Effector CD8-positive, alpha-beta T cell (primary cell): Measurements from ENCODE around the gene LANCL2.

Experiments used
- DNase-seq: peaks from one replicate; lab custom pipeline; 2025; lab: John Stamatoyannopoulos, UW

Gene LANCL2

DNA sequence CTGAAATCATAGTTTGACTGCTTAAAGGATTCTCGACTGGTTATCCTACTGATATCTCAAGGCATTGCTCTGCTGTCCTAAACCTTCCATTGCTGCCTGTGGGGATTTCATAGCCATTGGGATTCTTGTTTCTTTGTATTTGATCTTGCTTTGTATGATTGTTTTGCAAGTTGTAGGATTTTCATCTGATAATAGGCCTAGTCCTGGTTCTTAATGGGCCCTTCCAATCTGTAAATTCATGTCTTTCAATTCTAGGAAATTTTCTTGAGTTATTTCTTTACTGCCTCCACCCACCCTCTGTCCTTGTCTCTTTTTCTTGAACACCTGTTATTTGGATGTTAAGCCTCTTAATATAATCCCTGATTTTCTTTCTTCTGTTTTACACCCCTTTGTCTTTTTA lies 72.2 kb downstream of the LANCL2 start:
- DNase-seq: no peak

GRCh38 chr7:55438085-55438756 lies 73.1 kb downstream of the LANCL2 start:
- DNase-seq: no peak

DNA sequence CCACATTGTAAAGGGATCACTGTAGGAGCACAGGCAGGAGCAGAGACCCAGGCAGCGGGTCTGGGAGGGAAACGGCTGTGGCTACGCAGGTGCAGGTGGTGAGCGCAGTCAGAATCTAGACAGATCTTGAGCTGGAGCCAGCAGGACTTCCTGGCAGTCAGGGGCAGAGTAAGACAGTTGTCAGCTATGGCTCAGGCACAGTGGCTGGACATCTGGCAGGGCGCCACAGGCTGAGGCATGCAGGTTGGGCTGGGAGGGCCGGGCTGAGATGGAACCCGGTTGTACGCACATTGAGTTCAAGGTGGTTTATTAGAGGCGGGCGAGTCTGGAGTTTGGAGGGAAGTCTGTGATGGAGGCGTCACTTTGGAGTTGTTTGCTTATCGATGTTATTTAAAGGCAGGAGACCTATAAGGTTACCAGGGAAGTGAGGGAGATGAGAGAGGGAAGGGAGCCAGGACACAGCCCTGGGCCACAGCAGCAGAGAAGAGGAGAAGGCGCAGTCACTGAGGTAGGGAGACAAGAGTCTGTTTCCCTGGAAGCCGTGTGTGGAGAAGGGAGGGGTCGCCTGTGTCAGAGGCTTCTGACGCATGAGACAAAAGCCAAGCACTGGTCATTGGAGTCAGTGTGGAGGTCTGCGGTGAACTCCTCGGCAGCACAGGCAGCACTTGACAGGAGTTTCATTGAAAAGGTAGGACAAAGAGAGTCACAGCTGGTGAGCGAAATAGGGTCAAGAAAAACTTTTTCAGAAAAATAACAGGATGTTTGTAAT lies 73.8 kb downstream of the LANCL2 start:
- DNase-seq: no peak

DNA sequence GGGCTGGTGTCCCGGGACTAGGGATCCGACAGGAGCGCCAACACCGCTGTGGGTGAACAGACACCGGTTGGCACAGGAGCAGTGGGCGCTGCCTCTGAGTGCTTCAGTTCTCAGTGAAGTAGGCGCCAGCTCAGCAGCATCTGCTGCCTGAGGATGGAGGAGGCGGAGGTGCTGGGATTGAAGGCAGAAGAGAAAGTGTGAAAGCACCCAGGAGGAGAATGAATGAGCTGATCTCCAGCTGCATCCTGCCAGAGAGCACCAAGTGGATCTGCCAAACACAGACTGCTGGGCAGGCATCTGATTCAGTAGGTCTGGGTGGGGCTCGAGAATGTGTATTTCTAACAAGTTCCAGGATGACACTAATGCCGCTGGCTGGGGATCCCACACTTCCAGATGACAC lies 74.5 kb downstream of the LANCL2 start:
- DNase-seq: no peak

DNA sequence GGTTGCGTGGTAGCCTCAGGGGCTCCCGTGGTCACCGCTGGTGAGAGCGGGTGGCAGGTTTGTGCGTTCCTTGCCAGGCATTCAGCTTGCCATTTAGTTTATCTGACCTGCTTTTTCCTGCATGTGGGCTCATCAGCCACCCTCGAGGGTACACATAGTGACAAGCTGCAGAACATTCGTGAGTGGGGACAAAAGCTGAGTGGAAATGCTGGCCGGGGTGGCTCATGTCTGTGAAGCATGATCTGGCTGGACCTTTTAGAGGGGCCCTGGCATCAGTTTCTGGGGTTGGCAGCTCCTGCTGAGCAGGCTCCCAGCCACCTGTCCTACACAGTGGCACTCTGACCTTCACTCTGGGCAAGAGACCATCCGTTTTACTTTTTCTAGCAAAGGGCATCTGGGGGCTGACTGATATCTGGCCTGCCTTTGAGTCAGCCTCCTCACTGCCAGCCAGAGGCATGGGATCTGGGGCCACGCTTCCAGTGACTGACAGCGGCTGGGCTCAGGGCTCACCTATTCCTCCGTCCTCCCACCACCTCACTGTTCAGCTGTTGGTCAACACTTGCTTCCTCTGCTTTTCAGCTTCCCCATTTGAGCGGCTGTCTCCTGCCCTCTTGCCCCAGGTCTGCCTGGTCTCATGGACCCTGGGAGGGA lies 75.0 kb downstream of the LANCL2 start:
- DNase-seq: no peak

DNA sequence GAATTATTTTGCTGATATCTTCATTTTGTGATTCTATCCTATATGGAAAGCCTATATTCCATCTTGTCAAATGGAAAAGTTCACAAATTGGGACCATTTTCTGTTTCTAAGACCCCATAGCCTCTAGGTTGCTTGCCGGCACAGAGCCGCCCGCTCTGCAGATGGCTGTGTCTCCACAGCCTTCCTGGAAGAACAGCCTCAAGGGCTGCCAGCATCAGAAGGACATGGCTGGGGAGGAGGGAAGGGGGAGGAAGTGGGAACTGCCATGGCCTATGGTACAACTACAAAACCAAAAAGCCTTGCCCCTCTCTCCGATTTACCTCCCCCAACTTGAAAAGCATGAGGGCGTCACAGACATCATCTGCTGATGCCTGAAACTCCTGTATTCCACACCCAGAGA lies 75.9 kb downstream of the LANCL2 start:
- DNase-seq: no peak

DNA sequence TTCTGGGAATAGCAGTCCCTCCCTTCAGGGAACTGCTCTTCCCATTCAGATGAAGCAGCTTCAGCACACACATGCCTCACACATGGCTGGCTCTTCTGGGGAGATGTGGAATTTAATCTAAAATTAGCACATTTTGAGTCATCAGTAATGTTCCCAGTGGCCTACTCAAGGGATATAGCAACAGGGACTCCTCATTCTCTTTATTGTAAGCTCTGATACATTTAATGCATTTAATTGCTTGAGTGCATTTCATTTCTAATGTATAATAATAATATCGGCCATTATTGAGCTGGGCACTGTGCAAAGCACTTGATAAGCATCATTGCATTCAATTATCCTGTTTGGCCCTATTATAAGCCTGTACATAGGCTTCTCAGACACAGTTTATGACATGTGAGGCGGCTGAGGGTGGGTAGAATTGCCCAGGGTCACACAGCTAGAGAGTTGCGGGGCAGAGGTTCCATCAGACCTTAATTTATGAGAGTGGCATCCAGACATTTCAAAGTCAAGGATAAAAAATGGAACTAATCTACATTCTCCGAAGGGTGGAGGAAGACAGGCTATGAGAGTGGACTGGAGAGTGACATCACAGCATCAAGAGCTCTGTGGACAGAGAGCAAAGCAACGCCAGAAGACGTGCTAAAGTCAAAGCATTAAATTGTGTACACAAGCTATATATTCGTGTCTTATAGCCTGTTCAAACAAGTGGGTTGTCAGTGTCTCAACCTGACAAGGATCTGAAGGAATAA lies 76.8 kb downstream of the LANCL2 start:
- DNase-seq: no peak

GRCh38 chr7:55444786-55445185 lies 79.6 kb downstream of the LANCL2 start:
- DNase-seq: no peak

DNA sequence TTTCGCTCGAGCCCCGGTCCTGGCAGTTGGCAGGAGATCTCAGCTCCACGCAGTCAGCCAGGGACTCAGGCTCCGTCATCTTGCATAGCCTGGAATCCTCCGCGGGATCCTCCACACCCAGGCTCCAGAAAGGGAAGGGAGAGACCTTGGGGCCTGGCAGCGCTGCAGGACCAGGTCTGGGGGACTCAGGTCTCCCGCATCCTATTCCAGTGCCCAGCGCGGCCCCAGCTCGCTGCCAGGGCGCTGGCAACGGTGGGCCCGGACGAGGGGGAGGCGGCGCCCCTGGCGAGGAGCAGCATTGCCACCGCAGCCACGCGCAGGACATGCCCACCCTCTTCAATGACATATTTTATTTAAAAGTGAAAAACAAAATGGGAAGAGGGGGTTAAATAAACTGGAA lies 83.4 kb downstream of the LANCL2 start:
- DNase-seq: no peak

GRCh38 chr7:55449205-55449991 lies 84.3 kb downstream of the LANCL2 start:
- DNase-seq: no peak

- no peak for DNase-seq
Observed at GRCh38 chr7:55449992-55450535, 84.9 kb downstream of the LANCL2 start.

DNA sequence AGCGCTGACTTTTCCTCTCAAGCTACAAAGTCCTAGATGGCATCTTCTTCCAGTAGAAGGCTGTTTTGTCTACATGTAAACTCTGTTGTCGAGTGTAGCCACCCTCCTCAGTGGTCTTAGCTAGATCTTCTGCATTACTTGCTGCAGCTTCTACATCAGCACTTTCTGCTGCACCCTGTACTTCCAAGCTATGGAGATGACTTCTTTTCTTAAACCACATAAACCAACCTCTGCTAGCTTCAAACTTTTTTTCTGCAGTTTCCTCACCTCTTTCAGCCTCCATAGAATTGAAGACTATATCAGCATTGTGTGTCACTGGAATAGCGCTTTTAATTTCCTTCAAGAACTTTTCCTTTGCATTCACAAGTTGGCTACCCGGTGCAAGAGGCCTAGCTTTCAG lies 87.8 kb downstream of the LANCL2 start:
- no peak for DNase-seq

DNA sequence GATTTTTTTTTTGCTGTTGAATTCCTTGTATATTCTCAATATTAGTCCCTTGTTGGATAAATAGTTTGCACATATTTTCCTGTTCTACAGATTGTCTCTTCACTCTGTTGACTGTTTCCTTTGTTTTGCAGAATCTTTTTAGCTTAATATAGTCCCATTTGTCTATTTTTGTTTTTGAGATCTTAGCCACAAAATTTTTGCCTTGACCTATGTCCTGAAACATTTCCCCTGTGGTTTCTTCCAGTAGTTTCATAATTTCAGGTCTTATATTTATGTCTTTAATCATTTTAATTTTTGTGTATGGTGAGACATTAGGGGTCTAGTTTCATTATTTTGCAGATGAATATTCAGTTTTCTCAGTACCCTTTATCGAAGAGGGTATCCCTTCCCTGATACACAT lies 92.7 kb downstream of the LANCL2 start:
- no peak for DNase-seq

GRCh38 chr7:55458351-55458750 lies 93.2 kb downstream of the LANCL2 start:
- no peak for DNase-seq

DNA sequence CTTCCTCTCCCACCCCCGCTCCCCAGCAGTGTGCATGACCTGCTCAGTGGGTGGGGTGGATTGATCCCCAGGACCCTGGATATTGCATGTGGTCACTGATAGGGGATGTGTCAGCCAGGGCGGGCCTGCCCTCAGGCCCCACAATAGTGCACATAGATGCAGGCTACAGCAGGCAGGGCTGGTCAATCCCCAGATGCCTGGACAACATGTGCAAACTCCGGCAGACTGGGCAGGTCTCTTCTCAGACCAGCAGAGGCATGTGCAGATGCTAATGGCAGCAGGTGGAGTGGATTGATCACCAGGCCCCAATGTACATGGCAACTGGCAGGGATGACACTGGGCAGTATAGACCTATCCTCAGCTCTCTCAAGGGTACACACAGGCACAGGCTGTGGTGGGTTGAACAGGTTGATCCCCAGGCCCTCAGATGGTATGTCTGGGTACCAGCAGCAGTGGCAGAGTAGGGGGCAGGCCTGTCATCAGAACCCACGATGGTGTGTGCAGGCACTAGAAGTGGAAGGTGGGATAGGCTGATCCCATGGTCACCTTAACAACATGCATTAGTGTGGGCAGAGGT lies 98.6 kb downstream of the LANCL2 start:
- DNase-seq: no peak

GRCh38 chr7:55464422-55464821 lies 99.3 kb downstream of the LANCL2 start:
- DNase-seq: no peak

- DNase-seq: no peak
Observed at GRCh38 chr7:55465691-55466090, 100.6 kb downstream of the LANCL2 start.

- no peak for DNase-seq
Observed at GRCh38 chr7:55467047-55467593, 102.0 kb downstream of the LANCL2 start.

GRCh38 chr7:55468495-55468894 lies 103.4 kb downstream of the LANCL2 start:
- no peak for DNase-seq

DNA sequence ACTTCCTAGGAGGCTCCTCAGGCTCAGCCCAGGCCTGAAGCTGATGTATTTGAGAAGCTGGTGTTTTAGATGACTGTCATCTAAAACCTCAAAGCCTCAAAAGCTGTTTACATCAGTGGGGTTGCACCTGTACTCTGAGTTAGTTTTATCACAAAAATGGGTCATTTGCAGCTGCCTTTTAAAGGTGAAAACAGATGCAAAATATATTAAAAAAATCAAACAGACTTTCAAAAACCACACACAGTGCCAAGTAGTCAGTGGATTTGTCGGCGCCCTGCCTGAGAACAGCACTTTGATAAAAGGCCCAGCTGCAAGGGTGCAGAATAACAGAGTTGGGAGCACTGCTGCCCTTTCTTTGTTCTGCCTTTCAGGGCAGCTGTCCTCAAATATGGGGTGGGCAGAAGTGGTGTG lies 104.1 kb downstream of the LANCL2 start:
- no peak for DNase-seq

DNA sequence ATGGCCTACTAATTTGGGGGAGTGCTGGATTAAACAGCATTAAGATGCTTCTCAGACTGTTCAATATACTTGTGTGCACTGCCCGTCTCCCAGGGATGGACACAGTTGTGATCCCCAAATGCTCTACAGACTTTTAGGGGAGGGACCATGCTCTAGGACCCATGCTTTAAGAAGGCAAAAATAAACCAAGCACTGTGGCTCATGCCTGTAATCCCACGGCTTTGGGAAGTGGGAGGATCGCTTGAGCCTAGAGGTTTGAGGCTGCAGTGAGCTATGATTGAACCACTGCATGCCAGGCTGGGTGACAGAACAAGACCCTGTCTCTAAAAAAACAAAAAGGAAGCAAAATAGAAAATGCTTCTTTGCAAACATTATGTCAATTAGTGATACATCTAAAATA lies 104.6 kb downstream of the LANCL2 start:
- DNase-seq: no peak
